ENCODE results near the gene NDE1.

- no peak for TF ChIP-seq POLR2A (IDR thresholded peaks at IDR 0.05)
- TF ChIP-seq CTCF (IDR thresholded peaks at IDR 0.05): no peak
These were observed 8.1 kb upstream of the NDE1 start for GRCh38 chr16:15641753-15642556.
